ENCODE measurements around the gene RET. TPM values are rescaled to one million over a fixed set of nuclear protein-coding genes. Genes with fewer than 3 reads are reported as not detected.

RET gene
- total RNA-seq, 4 donors from 2014 or later: 0.23 to 2.1 (median 0.78) TPM

GRCh38 chr10:43120929-43121314 is 44.1 kb downstream of the RET start:
- H3K4me1 ChIP-seq: peaks cover 8% of the 10 kb centered on the region
- no peaks in the 10 kb centered on the region for H3K36me3 ChIP-seq
- H3K9me3 ChIP-seq: no peaks in the 10 kb centered on the region
- TF ChIP-seq POLR2AphosphoS5 (IDR thresholded peaks at IDR 0.05) (no peak), EP300 (IDR thresholded peaks at IDR 0.05) (no peak), POLR2A (IDR thresholded peaks at IDR 0.05) (no peak), CTCF (IDR thresholded peaks at IDR 0.05) (no peak)
- H3K27ac ChIP-seq: no peak overlapping the region
- H3K27me3 ChIP-seq: no peaks in the 10 kb centered on the region
- no peak overlapping the region for H3K4me3 ChIP-seq
- WGBS: 52% methylated on average over 3 of the region's 3 CpGs
- peak in 1 of 2 donors; percentile 55 for DNase-seq (ENCODE audit: low spot score in 2 of 2)

- no peak for TF ChIP-seq EP300 (IDR thresholded peaks at IDR 0.05)
- TF ChIP-seq CTCF (IDR thresholded peaks at IDR 0.05): no peak
- TF ChIP-seq POLR2AphosphoS5 (IDR thresholded peaks at IDR 0.05): no peak
- TF ChIP-seq POLR2A (IDR thresholded peaks at IDR 0.05): no peak
- H3K27ac ChIP-seq: no peak overlapping the region
- H3K4me3 ChIP-seq: no peak overlapping the region
- peak; percentile 58 to 59 for DNase-seq (ENCODE audit: low spot score in 2 of 2)
- 75% methylated on average over 1 of the region's 1 CpG for WGBS
- H3K27me3 ChIP-seq: no peaks in the 10 kb centered on the region
- H3K36me3 ChIP-seq: no peaks in the 10 kb centered on the region
- peaks cover 8% of the 10 kb centered on the region for H3K4me1 ChIP-seq
- no peaks in the 10 kb centered on the region for H3K9me3 ChIP-seq
These were observed 44.6 kb downstream of the RET start for GRCh38 chr10:43121444-43121843.

GRCh38 chr10:43122096-43122495 is 45.2 kb downstream of the RET start:
- no CpG with 5 or more reads among the region's 4 CpGs for WGBS

GRCh38 chr10:43122826-43123225 is 46.0 kb downstream of the RET start:
- Histone ChIP-seq H3K27ac (no peak overlapping the region), H3K4me3 (no peak overlapping the region), H3K36me3 (no peaks in the 10 kb centered on the region), H3K4me1 (peaks cover 8% of the 10 kb centered on the region), H3K9me3 (no peaks in the 10 kb centered on the region), H3K27me3 (no peaks in the 10 kb centered on the region)
- no peak for DNase-seq (ENCODE audit: low spot score in 2 of 2)
- WGBS: 91% methylated on average over 7 of the region's 7 CpGs
- TF ChIP-seq CTCF (IDR thresholded peaks at IDR 0.05) (no peak), POLR2A (IDR thresholded peaks at IDR 0.05) (no peak), POLR2AphosphoS5 (IDR thresholded peaks at IDR 0.05) (no peak), EP300 (IDR thresholded peaks at IDR 0.05) (no peak)

More at GRCh38 chr10:43122096-43122495, 45.2 kb downstream of the RET start:
- no peak overlapping the region for H3K27ac ChIP-seq
- no peaks in the 10 kb centered on the region for H3K27me3 ChIP-seq
- TF ChIP-seq POLR2AphosphoS5 (IDR thresholded peaks at IDR 0.05) (no peak), EP300 (IDR thresholded peaks at IDR 0.05) (no peak), CTCF (IDR thresholded peaks at IDR 0.05) (no peak)
- DNase-seq (ENCODE audit: low spot score in 2 of 2): peak in 1 of 2 donors; percentile 41
- no peaks in the 10 kb centered on the region for H3K9me3 ChIP-seq
- H3K4me3 ChIP-seq: no peak overlapping the region
- peaks cover 8% of the 10 kb centered on the region for H3K4me1 ChIP-seq
- H3K36me3 ChIP-seq: no peaks in the 10 kb centered on the region

- Histone ChIP-seq H3K9me3 (no peaks in the 10 kb centered on the region), H3K4me3 (no peak overlapping the region), H3K4me1 (peaks cover 8% of the 10 kb centered on the region), H3K27me3 (no peaks in the 10 kb centered on the region), H3K27ac (no peak overlapping the region), H3K36me3 (no peaks in the 10 kb centered on the region)
- DNase-seq (ENCODE audit: low spot score in 2 of 2): peak; percentile 45 to 65
- 91% methylated on average over 8 of the region's 9 CpGs for whole genome bisulfite sequencing
- TF ChIP-seq POLR2A (IDR thresholded peaks at IDR 0.05) (no peak), POLR2AphosphoS5 (IDR thresholded peaks at IDR 0.05) (no peak), EP300 (IDR thresholded peaks at IDR 0.05) (no peak), CTCF (IDR thresholded peaks at IDR 0.05) (no peak)
These were observed 46.7 kb downstream of the RET start for GRCh38 chr10:43123361-43124093.
